A673 (cell line): Measurements from ENCODE around the gene RAP1GDS1. TPM values are rescaled to one million over a fixed set of nuclear protein-coding genes. Genes with fewer than 3 reads are reported as not detected.

Experiments used
- BruUV-seq: library from RNA; stranded (reverse); fragments of 400-500 nt; replicated peaks from 2 replicates; lab custom pipeline; 2021; lab: Mats Ljungman, UMichigan
- CTCF ChIA-PET: fragments of 300-600 bp; sonication (Branson Sonifier 250); formaldehyde crosslinking; loops from one replicate; lab custom pipeline; 2022; ENCODE audit warnings: antibody characterized with exemption; lab: Charles Lee
- POLR2A ChIA-PET: fragments of 300-600 bp; sonication (Branson Sonifier 250); formaldehyde crosslinking; loops from one replicate; lab custom pipeline; 2022; ENCODE audit warnings: antibody characterized with exemption; ENCODE audit not compliant: low non-redundant PET; lab: Charles Lee
- DNase-seq: peaks from one replicate; pipeline ENCODE4 v3.0.0-alpha.2; 2015; ENCODE audit warnings: low spot score
- H3K27ac ChIP-seq: fragments of 200-600 bp; sonication (generic); 2 replicates; pipeline ENCODE4 v1.5.1; 2016; ENCODE audit warnings: mixed run types, low read depth, mild to moderate bottlenecking, mixed read lengths, antibody characterized with exemption, low read length; ENCODE audit not compliant: poor library complexity, severe bottlenecking
- H3K27me3 ChIP-seq: fragments of 200-600 bp; sonication (generic); replicated peaks from 2 replicates; pipeline ENCODE4 v1.6.1; 2017; ENCODE audit warnings: mixed run types, low read depth, mild to moderate bottlenecking, mixed read lengths, antibody characterized with exemption, low read length; ENCODE audit not compliant: insufficient read depth, poor library complexity
- H3K36me3 ChIP-seq: fragments of 200-600 bp; sonication (generic); 2 replicates; pipeline ENCODE4 v1.6.1; 2016; ENCODE audit warnings: mixed run types, mild to moderate bottlenecking, mixed read lengths, antibody characterized with exemption, low read length; ENCODE audit not compliant: insufficient read depth, poor library complexity, severe bottlenecking
- H3K4me1 ChIP-seq: fragments of 200-600 bp; sonication (generic); 2 replicates; pipeline ENCODE4 v1.6.1; 2017; ENCODE audit warnings: mixed run types, mild to moderate bottlenecking, mixed read lengths, antibody characterized with exemption, low read length; ENCODE audit not compliant: insufficient read depth, poor library complexity, severe bottlenecking
- H3K4me3 ChIP-seq: fragments of 200-600 bp; sonication (generic); 2 replicates; pipeline ENCODE4 v1.5.1; 2016; ENCODE audit warnings: low read depth, mixed run types, mild to moderate bottlenecking, mixed read lengths, low read length; ENCODE audit not compliant: poor library complexity, severe bottlenecking
- H3K9me3 ChIP-seq: fragments of 200-600 bp; sonication (generic); 2 replicates; pipeline ENCODE4 v1.6.1; 2016; ENCODE audit warnings: mixed run types, low read depth, mild to moderate bottlenecking, mixed read lengths, antibody characterized with exemption, low read length; ENCODE audit not compliant: poor library complexity, severe bottlenecking
- CTCF ChIP-seq: fragments of 300-800, 200-600 bp; sonication (generic); conservative IDR thresholded peaks from 2 replicates; pipeline ENCODE4 v1.5.1; 2017; ENCODE audit warnings: low read depth, mild to moderate bottlenecking, antibody characterized with exemption, low read length, moderate library complexity, mixed read lengths
- EZH2 ChIP-seq: fragments of 200-600 bp; sonication (generic); IDR thresholded peaks from 2 replicates; pipeline ENCODE4 v1.6.1; 2017; ENCODE audit warnings: borderline replicate concordance, low read depth, mild to moderate bottlenecking, mixed read lengths, antibody characterized with exemption, low read length; ENCODE audit not compliant: poor library complexity, severe bottlenecking
- intact Hi-C: fragments of 100-400 bp; cut with micrococcal nuclease; formaldehyde crosslinking; loops from one replicate; pipeline ENCODE4 v1.10.0; 2022; ENCODE audit not compliant: unreplicated experiment
- total RNA-seq: library from RNA; stranded (reverse); gene quantifications from 2 replicates; pipeline ENCODE4 v1.2.3, GENCODE V29; 2021

The RAP1GDS1 gene
- total RNA-seq, 1 experiment from 2014 or later: 44.5 TPM

GRCh38 chr4:98289375-98289774 is 28.2 kb downstream of the RAP1GDS1 start:
- BruUV-seq: no TSS peak
- DNase-seq: no peak
- TF ChIP-seq CTCF: no peak
- TF ChIP-seq EZH2: no peak
- ChIA-PET POLR2A (no interaction called here), CTCF (no interaction called here)
- intact Hi-C loops: no loop called here
- peaks cover 11% of the 10 kb centered on the region for H3K4me1 ChIP-seq
- no peaks in the 10 kb centered on the region for H3K27me3 ChIP-seq
- H3K36me3 ChIP-seq: no peaks in the 10 kb centered on the region
- no peak overlapping the region for H3K27ac ChIP-seq
- no peaks in the 10 kb centered on the region for H3K9me3 ChIP-seq
- H3K4me3 ChIP-seq: no peak overlapping the region

GRCh38 chr4:98290511-98290910 is 29.3 kb downstream of the RAP1GDS1 start:
- peaks cover 11% of the 10 kb centered on the region for H3K4me1 ChIP-seq
- H3K4me3 ChIP-seq: no peak overlapping the region
- peak; percentile 5 for DNase-seq
- CTCF ChIA-PET: no interaction called here
- H3K27me3 ChIP-seq: no peaks in the 10 kb centered on the region
- no TSS peak for BruUV-seq
- no peaks in the 10 kb centered on the region for H3K36me3 ChIP-seq
- POLR2A ChIA-PET: no interaction called here
- intact Hi-C loops: no loop called here
- H3K9me3 ChIP-seq: no peaks in the 10 kb centered on the region
- peak overlapping the region; percentile 49 for H3K27ac ChIP-seq
- TF ChIP-seq EZH2 (no peak), CTCF (no peak)

GRCh38 chr4:98293104-98293887 is 32.1 kb downstream of the RAP1GDS1 start:
- POLR2A ChIA-PET: no interaction called here
- no peak overlapping the region for H3K27ac ChIP-seq

More at GRCh38 chr4:98293104-98293887, 32.1 kb downstream of the RAP1GDS1 start:
- CTCF ChIA-PET: no interaction called here
- Histone ChIP-seq H3K4me1 (peaks cover 11% of the 10 kb centered on the region), H3K4me3 (no peak overlapping the region), H3K27me3 (no peaks in the 10 kb centered on the region), H3K36me3 (no peaks in the 10 kb centered on the region), H3K9me3 (no peaks in the 10 kb centered on the region)
- TF ChIP-seq CTCF (no peak), EZH2 (no peak)
- intact Hi-C loops: no loop called here
- BruUV-seq: no TSS peak
- DNase-seq: no peak
